Measurements from ENCODE around the gene DMWD.

DMWD gene, protein sequence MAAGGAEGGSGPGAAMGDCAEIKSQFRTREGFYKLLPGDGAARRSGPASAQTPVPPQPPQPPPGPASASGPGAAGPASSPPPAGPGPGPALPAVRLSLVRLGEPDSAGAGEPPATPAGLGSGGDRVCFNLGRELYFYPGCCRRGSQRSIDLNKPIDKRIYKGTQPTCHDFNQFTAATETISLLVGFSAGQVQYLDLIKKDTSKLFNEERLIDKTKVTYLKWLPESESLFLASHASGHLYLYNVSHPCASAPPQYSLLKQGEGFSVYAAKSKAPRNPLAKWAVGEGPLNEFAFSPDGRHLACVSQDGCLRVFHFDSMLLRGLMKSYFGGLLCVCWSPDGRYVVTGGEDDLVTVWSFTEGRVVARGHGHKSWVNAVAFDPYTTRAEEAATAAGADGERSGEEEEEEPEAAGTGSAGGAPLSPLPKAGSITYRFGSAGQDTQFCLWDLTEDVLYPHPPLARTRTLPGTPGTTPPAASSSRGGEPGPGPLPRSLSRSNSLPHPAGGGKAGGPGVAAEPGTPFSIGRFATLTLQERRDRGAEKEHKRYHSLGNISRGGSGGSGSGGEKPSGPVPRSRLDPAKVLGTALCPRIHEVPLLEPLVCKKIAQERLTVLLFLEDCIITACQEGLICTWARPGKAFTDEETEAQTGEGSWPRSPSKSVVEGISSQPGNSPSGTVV

GRCh38 chr19:45792470-45793177 is at the start of gene DMWD:
DMWD (minus strand) TSS chr19:45792845; CDS start chr19:45792756, 89 bp downstream.
- DNase-seq (ENCODE audit: low read depth), result peak; percentile 99

DNA sequence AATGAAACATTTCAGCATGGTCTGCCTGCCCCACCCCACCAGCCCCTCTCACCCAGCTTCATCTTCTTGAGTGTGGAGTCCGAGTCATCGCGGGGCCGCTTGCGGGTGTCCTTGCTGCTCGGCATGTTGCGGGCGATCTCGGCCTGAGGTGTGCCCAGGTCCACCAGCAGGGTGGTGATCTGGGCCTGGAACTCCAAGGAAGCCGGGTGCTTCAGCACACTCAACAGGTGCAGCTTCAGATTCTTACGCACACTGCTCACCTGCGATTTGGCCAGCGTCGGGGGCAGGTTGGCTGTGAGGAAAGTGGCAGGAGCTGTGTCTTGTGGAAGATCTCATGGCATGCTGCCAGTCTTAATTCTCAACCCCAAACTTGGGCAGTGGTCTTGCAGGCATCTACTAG is 49.6 kb upstream of the DMWD start:
- DNase-seq (ENCODE audit: low read depth), result no peak

GRCh38 chr19:45834970-45835369 is 42.3 kb upstream of the DMWD start:
- no peak for DNase-seq (ENCODE audit: low read depth)

DNA sequence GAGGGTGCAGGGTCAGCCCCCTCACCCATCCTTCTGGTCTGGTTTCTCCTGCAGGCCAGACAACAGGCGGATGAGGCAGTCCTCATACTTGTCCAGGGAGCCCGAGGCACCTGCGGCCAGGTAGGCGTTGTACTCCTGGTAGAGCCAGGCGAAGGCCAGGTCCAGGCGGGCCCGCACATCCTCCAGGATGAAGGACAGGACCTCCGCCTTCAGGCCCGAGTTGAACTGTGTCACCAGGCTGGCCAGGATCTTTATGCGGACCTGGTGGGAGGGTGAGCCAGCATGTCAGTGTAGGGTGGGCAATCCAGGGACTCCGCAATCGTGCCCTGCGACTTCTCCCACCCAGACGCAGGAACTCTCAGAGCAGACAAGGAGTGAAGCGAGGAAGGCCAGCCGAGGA is 36.3 kb upstream of the DMWD start:
- no peak for DNase-seq (ENCODE audit: low read depth)

DNA sequence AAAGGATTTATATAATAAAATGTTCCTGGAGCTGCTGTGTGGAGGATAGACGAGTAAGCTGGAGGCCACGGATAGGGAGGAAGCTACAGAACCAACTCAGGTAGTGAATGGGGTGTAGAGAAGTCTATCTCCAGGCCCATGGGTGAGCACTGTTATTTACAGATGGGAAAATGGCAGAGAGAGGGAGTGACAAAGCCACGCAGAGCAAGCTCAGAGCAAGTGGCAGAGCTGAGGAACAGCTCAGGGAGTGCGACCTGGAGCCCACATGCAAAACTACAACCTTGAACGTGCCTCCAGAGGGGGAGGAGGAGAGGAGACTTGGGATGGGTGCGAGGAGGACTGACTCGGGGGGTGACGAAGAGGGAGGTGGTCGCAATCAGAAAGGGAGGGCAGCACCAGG is 35.9 kb upstream of the DMWD start:
- DNase-seq (ENCODE audit: low read depth), result no peak

DNA sequence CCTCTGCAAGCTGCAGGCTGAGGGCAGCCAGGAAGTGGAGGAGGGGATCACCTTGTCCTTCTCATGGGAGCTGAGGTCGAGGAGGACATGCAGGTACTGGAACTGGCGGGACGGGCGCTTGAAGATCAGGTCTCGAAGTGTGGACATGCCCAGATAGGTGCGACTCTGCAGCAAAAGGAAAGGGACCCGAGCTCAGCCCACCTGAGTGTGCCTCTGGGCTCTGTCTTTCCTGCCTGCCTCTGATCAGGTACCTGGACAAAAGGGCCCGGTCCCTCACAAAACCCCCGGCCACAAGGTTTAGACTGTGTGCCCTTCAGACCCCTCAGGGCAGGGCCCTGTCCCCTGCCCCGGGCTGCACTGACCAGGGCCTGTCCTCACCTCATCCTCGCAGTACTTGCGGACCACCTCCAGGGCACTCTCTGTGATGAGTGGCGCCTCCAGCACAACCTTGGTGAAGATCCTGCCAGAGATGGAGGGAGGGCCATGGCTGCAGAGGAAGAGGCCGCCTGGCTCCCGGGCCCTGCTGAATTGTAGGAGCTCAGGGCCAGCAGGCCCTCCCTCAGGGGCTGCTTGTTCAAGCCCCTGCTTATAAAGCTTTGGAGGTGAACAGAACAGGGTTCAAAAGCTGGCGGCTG is 34.9 kb upstream of the DMWD start:
- DNase-seq (ENCODE audit: low read depth), result no peak

DNA sequence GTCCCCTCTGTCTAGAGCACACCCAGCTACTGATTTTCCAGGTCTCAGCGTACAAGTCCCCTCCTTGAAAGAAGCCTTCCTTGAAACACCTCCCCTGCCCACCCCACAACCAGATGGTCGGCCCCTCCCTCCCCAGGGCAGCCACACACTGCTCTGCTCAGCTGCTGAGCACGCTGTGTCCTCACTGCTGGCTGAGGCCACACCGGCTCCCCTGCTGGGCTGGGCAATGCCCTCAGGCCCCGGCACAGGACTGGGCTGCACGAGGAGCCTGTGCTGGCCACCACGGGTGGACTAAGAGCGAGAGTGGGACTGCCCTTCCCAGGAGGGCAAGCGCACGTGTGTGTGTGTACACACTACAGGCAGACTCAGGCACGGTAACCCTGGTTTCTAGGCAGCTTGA is 34.3 kb upstream of the DMWD start:
- DNase-seq (ENCODE audit: low read depth), result no peak

DNA sequence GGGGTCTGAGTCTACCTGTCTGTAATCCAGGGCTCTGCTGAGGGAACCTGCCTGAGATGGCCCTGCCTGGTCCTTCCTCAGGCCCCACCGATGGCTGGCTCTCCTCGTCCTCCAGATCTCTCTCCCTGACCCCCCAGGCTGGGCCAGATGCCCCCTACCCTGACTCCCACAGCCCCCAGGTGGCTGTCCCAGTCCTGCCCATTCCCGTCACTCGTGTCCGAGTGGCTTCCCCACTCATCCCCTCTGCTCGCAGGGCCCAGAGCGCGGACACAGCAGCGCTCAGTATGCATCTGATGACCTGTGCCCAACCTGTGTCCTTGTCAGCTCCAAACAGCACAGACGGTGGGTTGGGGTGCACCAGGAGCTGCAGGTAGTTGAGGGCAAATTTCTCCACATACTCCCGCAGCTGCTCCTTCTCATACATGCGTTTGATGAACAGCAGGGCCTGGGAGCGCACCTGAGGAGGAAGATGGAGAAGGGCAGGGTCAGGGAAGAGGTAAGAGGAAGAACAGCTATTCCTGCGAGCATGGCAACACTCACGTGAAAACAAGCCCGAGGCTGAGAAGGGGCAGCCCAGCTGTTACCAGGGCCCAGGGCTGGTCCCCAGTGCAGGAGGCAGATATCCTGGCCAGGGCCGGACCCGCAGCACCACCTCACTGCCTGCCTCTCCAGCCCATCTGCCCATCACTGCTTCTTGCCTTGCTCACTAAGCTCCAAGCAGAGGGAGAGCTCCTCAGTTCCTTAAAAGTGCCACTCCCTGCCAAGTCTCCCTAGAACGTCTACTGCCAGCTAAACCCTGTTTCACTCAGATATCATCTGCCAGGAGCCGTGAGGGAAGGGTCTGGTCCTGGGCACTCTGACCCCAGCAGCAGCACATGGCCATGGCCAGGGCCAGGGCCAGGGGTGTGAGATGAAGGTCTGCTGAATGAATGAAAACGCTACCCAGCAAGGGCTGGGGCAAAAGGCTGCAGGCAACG is 33.6 kb upstream of the DMWD start:
- no peak for DNase-seq (ENCODE audit: low read depth)

GRCh38 chr19:45825263-45825605 is 32.6 kb upstream of the DMWD start:
- no peak for DNase-seq (ENCODE audit: low read depth)

DNA sequence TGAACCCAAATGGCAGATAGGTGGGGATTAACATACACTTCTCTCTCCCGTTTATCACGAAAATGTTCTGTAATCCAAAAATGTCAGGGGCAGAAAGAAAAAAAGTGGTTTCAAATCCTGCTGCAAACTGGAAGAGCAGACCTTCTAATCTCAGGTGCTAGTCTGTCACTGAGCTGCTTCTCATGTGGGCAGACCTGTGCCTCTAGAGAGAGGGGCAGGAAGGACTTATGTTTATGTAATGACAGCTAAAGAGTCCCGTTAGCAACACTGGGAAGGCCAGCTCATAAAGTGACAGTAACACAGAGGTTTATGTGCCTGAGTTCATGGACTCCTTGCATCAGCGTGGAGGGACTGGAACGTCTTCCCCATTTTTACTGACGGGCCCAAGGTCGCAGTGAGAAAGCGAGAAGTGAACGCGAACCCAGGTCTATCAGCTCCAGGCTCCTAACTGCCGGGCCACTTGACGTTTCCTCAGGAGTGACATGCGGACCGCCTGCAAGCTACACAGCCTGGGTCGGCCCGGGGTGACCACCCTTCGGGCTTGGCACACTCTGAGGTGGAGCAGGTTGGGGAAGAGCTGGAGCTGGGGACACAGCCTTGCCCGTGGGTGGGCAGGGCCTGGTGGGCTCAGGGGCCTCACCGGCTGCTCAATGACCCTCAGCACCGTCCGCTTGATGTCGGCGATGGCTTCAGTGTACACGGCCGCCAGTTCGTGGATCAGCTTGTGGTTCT is 32.1 kb upstream of the DMWD start:
- no peak for DNase-seq (ENCODE audit: low read depth)

DNA sequence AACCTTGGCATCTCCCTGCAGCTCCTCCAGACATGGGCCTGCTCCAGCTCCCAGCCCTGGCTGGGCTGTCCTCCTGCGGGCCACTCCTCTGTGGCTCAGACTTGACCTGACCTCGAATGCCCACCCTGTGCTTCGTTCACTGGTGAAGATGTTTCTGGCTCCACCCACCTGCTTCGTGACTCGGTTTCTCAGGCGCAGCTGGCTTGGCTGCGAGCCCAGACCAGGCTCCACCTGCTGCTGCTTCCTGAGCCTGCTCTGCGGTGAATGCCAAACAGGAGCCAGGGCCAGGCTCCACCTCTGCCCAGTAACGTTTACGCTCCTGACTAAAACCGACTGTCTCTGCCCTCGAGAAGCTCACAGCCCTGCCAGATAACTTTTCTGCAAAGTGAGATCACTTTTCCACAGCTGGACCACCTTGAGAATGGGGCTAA is 31.4 kb upstream of the DMWD start:
- DNase-seq (ENCODE audit: low read depth), result no peak

GRCh38 chr19:45823182-45823581 is 30.5 kb upstream of the DMWD start:
- DNase-seq (ENCODE audit: low read depth), result no peak

DNA sequence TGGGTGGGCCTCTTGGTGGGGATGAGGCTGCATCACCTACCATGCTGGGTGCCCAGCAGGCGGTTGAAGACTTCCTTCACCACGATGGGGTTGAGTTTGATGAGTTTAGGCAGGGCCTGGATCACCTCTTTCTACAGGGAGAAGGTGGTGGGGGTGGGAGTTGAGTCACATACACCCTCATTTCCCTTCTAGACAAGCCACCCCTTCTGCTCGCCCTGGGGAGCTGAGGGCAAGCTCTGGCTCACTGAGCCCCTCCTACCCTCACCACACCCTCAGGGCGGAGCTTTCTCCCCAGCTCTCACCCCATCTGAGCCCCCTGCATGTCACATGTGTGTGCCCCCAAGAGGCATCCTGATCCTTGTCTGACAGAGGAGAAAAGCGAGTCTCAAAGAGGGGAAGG is 30.1 kb upstream of the DMWD start:
- no peak for DNase-seq (ENCODE audit: low read depth)

- DNase-seq (ENCODE audit: low read depth), result no peak
These were observed 28.9 kb upstream of the DMWD start for GRCh38 chr19:45821570-45821969.

DNA sequence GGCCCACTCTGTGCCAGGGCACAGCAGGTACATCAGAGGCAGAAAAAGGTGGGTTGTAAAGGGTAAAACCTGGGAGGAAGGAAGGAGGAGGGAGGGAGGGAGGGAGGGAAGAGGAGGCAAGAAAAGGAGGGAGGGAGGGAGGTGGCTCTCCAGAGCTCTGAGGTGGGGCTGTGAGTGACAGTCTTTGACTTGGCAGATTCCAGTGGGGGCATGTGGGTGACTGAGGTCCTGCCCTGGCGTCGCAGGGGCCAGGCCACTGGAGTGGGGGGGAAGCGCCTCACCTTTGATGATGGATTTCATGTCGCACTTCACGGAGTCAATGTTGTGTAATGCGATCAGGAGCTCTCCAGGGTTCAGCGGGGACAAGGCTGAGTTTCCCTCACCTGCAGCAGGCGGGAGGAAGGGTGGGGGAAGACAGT is 28.5 kb upstream of the DMWD start:
- no peak for DNase-seq (ENCODE audit: low read depth)

GRCh38 chr19:45820413-45821102 is 27.9 kb upstream of the DMWD start:
- no peak for DNase-seq (ENCODE audit: low read depth)

DNA sequence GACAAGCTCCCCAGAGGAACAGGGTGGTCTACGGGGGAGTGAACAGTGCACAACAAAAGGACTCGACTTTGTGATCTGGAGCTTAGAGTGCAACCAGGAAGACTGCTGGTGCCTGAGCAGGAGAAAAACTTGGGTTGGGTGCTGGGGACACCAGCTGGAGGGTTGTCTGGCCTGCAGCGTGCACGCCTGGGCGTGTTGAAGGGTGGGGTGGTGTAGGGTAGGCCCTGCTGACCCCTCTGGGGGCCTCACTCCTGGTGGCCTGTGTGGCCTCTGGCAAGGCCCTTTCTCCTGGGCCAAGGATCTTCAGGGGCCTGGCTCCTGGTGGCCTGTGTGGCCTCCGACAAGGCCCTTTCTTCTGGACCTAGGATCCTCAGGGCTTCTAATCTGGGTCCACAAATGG is 27.1 kb upstream of the DMWD start:
- DNase-seq (ENCODE audit: low read depth), result no peak

- no peak for DNase-seq (ENCODE audit: low read depth)
These were observed 25.2 kb upstream of the DMWD start for GRCh38 chr19:45817725-45818301.

- peak; percentile 95 for DNase-seq (ENCODE audit: low read depth)
These were observed 24.5 kb upstream of the DMWD start for GRCh38 chr19:45817010-45817724.

Measured in stimulated activated CD4-positive, alpha-beta T cell treated with anti-CD3 and anti-CD28 coated beads, Interleukin-2, amount 100 ng/mL, for 4 hours (primary cell).